ENCODE measurements around the gene LIPE.
"Not testable (repeated sequence)": the region's sequence is repeated elsewhere in the genome, so short reads cannot be mapped to it uniquely, and the experiment has no call there.

Gene LIPE, protein sequence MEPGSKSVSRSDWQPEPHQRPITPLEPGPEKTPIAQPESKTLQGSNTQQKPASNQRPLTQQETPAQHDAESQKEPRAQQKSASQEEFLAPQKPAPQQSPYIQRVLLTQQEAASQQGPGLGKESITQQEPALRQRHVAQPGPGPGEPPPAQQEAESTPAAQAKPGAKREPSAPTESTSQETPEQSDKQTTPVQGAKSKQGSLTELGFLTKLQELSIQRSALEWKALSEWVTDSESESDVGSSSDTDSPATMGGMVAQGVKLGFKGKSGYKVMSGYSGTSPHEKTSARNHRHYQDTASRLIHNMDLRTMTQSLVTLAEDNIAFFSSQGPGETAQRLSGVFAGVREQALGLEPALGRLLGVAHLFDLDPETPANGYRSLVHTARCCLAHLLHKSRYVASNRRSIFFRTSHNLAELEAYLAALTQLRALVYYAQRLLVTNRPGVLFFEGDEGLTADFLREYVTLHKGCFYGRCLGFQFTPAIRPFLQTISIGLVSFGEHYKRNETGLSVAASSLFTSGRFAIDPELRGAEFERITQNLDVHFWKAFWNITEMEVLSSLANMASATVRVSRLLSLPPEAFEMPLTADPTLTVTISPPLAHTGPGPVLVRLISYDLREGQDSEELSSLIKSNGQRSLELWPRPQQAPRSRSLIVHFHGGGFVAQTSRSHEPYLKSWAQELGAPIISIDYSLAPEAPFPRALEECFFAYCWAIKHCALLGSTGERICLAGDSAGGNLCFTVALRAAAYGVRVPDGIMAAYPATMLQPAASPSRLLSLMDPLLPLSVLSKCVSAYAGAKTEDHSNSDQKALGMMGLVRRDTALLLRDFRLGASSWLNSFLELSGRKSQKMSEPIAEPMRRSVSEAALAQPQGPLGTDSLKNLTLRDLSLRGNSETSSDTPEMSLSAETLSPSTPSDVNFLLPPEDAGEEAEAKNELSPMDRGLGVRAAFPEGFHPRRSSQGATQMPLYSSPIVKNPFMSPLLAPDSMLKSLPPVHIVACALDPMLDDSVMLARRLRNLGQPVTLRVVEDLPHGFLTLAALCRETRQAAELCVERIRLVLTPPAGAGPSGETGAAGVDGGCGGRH

GRCh38 chr19:42427313-42427712, at the start of gene LIPE:
TSS of gene LIPE (minus strand) at chr19:42427388. CDS start at chr19:42427149, 239 bp downstream.
- DNase-seq, result no peak

- no peak for DNase-seq
Measured at GRCh38 chr19:42475366-42475765, 48.2 kb upstream of the LIPE start.

DNA sequence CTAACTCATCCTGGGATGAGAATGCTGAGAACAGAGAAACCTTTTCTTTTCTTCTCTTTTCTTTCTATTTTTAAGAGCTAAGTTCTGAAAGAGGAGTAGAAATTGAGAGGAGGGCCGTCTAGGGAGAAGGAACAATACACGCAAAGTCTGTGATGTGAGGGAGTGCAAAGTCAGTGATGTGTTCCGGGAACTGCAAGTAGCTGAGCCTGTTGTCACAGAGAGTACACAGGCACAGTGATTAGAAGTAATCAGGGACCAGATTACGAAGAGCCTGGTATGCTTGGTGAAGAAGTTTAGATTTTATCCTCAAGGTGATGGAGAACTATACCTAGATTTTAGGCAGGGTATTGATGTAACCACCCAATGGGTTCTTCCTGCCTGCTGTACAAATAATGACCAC, 47.6 kb upstream of the LIPE start:
- no peak for DNase-seq

DNA sequence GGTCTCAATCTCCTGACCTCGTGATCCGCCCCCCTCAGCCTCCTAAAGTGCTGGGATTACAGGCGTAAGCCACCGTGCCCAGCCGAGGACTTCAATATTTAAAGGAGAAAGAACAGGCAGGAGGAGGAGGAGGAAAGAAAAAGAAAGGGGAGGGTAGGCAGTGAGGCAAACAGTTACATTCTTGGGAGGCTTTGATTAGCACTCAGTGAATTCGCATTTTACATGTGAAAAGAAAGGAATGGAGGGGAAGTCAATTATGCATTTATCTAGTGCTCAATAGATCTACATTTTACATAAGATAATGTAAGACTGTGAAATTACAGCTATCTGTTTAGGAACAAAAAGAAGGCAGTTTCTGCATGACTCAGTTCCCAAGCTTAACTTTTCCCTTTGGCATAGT, 46.5 kb upstream of the LIPE start:
- DNase-seq, result no peak

DNA sequence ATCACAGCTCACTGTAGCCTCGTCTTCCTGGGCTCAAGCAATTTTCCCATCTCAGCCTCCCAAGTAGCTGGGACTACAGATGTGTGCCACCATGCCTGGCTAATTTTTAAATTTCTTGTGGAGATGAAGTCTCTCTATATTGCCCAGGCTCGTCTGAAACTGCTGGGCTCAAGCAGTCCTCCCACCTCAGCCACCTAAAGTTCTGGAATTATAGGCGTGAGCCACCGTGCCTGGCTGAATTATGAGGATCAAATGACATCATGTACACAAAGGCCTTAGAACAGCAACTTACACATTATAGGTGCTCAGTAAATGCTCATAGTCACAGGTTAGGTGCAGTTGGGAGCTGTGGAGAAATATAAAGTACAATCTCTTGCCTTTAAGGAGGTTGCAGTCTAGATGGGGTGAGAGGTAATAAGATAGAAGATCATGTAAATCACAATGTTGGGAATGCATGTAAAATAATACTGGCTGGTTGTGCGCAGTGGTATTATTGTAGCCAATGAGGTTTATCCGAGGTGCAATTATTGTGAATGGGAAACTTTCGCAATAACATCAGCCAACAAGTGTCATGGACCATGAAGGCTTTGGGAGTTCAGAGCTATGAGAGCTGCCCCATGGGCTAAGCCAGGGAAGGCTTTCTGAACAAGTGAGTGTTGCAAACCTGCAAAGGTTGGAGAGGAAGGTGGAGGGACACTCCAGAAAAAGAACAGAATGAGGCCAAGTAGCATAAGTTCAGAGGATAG, 45.4 kb upstream of the LIPE start:
- DNase-seq, result no peak

DNA sequence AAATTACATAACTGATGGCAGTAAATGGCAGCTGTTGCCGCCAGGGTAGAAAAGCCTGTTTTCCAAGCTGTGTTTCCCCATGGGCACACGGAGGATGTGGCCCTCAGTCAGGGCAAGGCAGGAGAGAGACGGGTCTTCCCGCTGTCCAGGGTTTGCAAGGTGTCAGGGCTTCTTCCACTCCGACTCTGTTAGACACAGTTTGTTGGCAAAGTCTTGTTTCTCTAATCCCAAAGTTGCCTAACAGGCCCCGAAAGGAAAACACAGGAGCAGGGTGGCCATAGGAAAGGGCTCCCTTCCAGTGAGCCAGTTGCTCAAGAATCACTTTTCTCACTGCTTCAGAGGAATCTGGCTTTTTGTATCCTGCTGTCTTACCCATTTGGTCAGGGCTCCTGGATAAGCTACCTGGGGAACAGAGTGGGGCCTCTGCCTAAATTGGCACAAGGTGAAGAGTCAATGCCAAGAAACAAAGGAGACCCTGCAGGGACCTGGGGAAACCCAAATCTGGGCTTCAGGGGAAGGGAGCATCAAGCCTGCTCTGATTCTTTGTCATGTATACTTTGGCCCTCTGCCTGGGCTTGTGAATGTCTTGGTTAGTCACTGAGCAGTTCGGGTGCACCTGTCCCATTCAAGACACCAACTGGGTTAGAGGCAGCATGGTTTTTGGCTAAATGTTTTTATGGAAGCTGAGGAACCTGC, 44.5 kb upstream of the LIPE start:
- no peak for DNase-seq

- DNase-seq, result no peak
Measured at GRCh38 chr19:42469311-42470235, 42.4 kb upstream of the LIPE start.

DNA sequence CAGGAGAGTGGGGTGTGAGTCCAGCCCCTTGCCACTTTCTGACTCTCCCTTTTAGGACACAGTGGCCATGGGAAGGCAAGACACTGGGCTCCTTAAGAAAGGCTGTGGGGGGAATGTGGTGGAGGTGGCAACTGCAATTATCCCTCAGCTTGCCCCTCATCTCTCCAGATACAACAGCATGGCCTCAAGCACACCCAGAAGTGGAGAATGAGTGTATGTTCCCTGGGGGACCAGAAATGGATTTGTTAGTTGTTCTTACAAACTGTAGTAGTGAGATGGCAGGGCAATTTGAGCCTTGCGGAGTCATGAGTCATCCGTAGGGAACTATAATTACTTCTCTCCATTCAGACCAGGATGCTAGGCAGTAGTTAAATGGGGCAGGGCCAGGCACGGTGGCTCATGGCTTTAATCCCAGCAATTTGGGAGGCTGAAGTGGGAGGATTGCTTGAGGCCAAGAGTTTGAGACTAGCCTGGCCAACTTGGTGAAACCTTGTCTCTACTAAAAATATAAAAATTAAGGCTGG, 41.1 kb upstream of the LIPE start:
- DNase-seq, result no peak

DNA sequence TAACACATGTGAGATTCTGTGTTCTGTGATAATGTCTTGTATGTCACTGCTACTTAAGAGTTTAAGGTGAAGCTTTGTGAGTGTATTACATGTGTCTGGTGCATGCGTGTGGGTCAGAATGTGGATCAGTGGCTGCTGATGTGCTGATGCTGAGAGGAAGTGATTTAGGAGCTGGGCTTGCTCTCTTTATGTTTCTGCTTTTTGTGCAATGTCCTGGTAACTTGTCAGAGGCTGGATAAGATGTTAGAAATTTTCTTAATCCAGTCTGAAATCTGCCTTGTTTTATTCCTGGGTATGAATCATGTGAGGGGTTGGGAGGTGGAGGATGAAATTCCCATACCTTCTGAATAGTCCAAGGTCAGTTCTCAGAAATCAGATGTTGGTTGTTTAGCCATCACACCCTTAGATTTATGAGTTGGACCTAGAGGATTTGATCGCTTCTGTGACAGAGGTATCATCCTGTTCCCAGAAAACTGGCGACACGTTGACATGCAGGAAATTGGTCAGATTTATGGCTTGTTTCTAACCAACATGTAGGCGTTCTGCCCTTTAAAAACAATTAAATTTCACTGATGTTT, 40.1 kb upstream of the LIPE start:
- no peak for DNase-seq

DNA sequence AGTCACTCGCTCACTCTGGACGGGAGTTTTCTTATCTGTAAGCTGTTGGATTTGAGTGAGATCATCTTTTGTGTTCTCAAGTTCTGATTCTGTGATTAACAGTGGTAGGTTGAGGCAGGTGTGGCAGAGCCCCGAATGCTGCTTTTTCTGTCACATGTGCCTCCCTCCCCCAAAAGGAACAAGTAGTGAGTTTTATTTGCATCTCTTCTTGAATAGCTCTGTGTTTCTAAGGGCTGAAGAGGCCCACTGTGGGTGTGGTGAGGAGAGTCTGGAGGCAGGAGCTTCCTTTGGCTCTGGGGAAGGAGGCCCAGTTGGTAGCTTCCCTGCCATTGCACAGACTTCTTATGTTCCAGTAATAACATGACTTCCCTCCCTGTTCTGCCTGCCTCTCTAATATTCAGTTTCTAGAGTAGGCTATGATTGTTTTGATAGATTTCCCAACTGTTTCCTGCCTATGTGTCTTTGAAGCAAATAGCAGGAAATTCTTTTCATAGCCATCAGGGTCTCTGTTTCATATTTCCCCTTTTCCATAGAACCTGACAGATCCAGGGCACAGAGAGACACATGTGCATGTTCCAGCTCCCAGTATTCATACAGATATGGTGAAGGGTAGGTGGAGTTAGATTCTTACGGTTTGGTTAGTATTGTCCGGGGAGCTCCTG, 39.5 kb upstream of the LIPE start:
- no peak for DNase-seq

DNA sequence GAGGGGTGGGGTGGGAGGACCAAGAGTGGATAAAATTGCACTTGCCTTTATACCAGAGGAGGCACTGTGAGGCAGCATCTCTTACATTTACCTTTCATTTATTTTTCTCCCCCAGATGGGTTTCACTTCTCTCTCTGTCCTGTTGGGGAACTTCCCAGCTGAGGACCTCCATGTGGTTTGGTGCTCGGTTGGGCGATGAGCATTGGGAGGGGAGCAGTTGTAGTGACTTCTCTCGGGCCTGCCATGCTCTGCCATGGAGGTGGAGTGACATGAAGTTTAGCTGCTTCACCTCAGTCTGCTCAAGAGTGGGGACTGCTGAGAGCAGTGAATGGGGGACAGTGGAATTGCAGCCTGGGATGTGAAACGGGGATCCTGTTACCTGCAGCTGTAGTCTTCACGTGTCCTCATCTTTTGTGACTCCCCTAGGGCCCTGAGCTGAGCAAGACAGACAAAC, 38.7 kb upstream of the LIPE start:
- no peak for DNase-seq

- no peak for DNase-seq
Measured at GRCh38 chr19:42461700-42462324, 34.6 kb upstream of the LIPE start.

GRCh38 chr19:42461231-42461630, 34.0 kb upstream of the LIPE start:
- not testable (repeated sequence) for DNase-seq

- DNase-seq, result no peak
Measured at GRCh38 chr19:42459926-42460325, 32.7 kb upstream of the LIPE start.

DNA sequence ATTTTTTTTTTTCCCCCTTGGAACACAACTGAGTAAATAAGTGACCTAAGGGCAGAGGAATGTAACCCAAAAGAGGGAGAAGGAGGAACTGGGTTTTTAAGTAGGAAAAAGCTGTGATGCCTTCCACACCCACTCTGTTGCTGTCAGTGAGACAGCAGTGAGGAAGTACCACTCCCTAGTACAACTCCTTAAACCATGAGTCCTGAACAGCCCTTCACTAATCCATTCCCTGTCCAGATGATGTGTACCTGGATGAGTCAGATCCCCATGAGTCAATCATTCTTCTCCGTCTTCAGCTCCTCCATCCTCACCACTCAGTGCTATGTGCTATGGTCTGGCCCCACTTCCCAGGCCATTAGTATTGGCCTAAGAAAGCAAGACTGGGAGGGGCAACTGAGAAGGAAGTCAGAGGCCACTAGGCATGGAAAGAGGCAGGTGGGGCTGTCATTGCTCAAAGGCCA, 28.5 kb upstream of the LIPE start:
- DNase-seq, result no peak

- DNase-seq, result no peak
Measured at GRCh38 chr19:42455086-42455485, 27.9 kb upstream of the LIPE start.

- DNase-seq, result peak; percentile 14 to 19
Measured at GRCh38 chr19:42452590-42452989, 25.4 kb upstream of the LIPE start.

GRCh38 chr19:42450314-42450934, 23.2 kb upstream of the LIPE start:
- DNase-seq, result peak; percentile 67 to 68

GRCh38 chr19:42448306-42448705, 21.1 kb upstream of the LIPE start:
- DNase-seq, result not testable (repeated sequence)
